Tibial nerve (tissue), 4 donors: ENCODE results near the gene GAB3. TPM values are rescaled to one million over a fixed set of nuclear protein-coding genes. Genes with fewer than 3 reads are reported as not detected.

Experiments
- DNase-seq, 2 donors: peaks; one replicate each; pipeline ENCODE4 v3.0.0-alpha.2; 2019; ENCODE audit warnings: low spot score in 2 of 2
- H3K27ac ChIP-seq, 4 donors: fragments of 200-600 bp; sonication (generic) in 3 of 4; one replicate each; pipeline ENCODE4 v1.5.1; 2017 to 2019; ENCODE audit warnings: mild to moderate bottlenecking in 1 of 4
- H3K27me3 ChIP-seq, 2 donors: fragments of 200-600 bp; sonication (generic) in 1 of 2; one replicate each; pipeline versions ENCODE4 v1.5.1 to v1.6.0; 2017 to 2019
- H3K36me3 ChIP-seq, 3 donors: fragments of 200-600 bp; sonication (generic); one replicate each; pipeline ENCODE4 v1.5.1; 2018 to 2019
- H3K4me1 ChIP-seq, 4 donors: fragments of 200-600 bp; sonication (generic) in 3 of 4; one replicate each; pipeline ENCODE4 v1.5.1; 2017 to 2019
- H3K4me3 ChIP-seq, 4 donors: fragments of 200-600 bp; sonication (generic) in 3 of 4; one replicate each; pipeline ENCODE4 v1.5.1; 2017 to 2019; ENCODE audit warnings: mild to moderate bottlenecking in 1 of 4, moderate library complexity in 1 of 4
- H3K9me3 ChIP-seq, 4 donors: fragments of 200-600 bp; sonication (generic) in 3 of 4; one replicate each; pipeline ENCODE4 v1.5.1; 2017 to 2019
- EP300 ChIP-seq, 2 donors: sonication (generic); formaldehyde crosslinking; IDR thresholded peaks; one replicate each; pipeline ENCODE4 v1.6.1; 2017; ENCODE audit warnings: antibody characterized with exemption in 2 of 2, mild to moderate bottlenecking in 1 of 2
- POLR2A ChIP-seq, 2 donors: fragments of 450-650 bp; IDR thresholded peaks; one replicate each; pipeline ENCODE4 v1.6.1; 2017; ENCODE audit warnings: antibody characterized with exemption in 2 of 2, mild to moderate bottlenecking in 2 of 2, moderate library complexity in 2 of 2
- WGBS, 2 donors: methylation state at CpG; one replicate each; pipeline ENCODE4 v1.1.5; 2018; 5-methylcytosine and 5-hydroxymethylcytosine counted together
- total RNA-seq, 4 donors: library from RNA; depleted of rRNA; stranded (reverse); fragments of >200 nt; gene quantifications; one replicate each; pipeline ENCODE4 v1.1.0, GENCODE V29; 2016
- TF ChIP-seq, protein P1 (sequence below), 5 experiments: fragments of 200-600 bp in 3 of 5; fragments of 450-650 bp in 2 of 5; sonication (generic) in 3 of 5; IDR thresholded peaks; one replicate each; pipeline ENCODE4 v1.5.1; 2016 to 2019; ENCODE audit warnings: antibody characterized with exemption in 5 of 5, mild to moderate bottlenecking in 3 of 5, moderate library complexity in 2 of 5

Gene GAB3
- total RNA-seq, 4 donors from 2014 or later = 5.1 to 7.5 (median 5.8) TPM

DNA sequence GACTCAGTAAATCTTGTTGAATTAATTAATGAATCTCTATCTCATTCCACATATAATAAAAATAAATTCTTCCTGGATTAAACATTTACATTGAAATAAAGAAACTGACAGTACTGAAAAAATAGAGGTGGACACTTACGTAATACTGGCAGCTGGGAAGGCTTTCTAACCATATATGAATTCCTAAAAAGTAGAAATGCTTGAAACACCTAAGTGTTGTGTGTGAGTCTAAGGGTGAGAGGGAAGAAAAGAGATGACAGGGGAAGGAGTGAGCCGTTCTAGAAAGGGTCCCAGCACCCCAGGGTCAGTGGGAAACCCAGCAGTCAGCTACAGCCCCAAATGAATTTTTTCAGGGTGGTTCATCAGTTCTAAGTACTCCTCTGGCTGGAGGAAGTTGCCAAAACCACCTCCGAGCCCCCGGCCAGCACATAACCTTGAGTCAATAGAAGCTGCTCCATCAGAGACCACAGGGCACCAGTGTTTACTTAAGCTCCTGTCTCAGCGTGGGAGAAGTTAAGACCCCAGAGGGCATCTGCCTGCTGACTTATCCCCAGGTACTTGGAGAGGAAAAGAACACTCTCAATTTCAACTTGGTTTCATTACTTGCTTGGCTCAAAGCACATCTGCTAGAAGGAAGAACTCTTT, 18.3 kb downstream of the GAB3 start:
- no peak overlapping the region for H3K4me3 ChIP-seq
- peaks cover 0 to 95% (median 38%) of the 10 kb centered on the region in 4 donors for H3K4me1 ChIP-seq
- no peaks in the 10 kb centered on the region for H3K27me3 ChIP-seq
- WGBS, 2 donors = 26 to 38% methylated on average over 4 to 5 of the region's 5 CpGs
- TF ChIP-seq POLR2A (IDR thresholded peaks at IDR 0.05) (no peak), EP300 (IDR thresholded peaks at IDR 0.05) (no peak)
- TF ChIP-seq, protein P1, sequence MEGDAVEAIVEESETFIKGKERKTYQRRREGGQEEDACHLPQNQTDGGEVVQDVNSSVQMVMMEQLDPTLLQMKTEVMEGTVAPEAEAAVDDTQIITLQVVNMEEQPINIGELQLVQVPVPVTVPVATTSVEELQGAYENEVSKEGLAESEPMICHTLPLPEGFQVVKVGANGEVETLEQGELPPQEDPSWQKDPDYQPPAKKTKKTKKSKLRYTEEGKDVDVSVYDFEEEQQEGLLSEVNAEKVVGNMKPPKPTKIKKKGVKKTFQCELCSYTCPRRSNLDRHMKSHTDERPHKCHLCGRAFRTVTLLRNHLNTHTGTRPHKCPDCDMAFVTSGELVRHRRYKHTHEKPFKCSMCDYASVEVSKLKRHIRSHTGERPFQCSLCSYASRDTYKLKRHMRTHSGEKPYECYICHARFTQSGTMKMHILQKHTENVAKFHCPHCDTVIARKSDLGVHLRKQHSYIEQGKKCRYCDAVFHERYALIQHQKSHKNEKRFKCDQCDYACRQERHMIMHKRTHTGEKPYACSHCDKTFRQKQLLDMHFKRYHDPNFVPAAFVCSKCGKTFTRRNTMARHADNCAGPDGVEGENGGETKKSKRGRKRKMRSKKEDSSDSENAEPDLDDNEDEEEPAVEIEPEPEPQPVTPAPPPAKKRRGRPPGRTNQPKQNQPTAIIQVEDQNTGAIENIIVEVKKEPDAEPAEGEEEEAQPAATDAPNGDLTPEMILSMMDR (IDR thresholded peaks at IDR 0.05) = no peak
- H3K9me3 ChIP-seq = no peaks in the 10 kb centered on the region
- H3K27ac ChIP-seq = peak overlapping the region in 3 of 4 donors; percentile 66 to 83 (median 71)
- no peak for DNase-seq
- no peaks in the 10 kb centered on the region for H3K36me3 ChIP-seq

DNA sequence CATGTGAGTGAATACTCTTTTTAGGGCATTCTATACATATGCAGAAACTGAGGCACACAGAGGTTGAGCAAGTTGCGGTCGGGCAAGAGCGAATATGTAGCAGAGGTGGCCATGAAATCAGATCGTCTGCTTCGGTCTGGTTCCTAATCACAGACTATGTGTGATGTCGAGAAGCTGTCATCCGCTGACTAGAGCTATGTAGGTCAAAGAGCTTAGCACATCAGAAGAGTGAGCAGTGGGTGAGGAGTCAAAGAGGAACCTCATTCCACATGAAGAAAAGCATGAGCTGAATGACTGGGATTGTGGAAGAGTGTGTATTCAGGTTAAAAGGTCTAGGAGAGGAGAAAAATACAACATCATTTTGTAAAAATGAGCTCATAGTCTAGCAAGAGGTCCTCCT, 19.0 kb downstream of the GAB3 start:
- peaks cover 0 to 98% (median 41%) of the 10 kb centered on the region in 4 donors for H3K4me1 ChIP-seq
- no peaks in the 10 kb centered on the region for H3K36me3 ChIP-seq
- WGBS, 2 donors = 68 to 89% methylated on average over 7 of the region's 7 CpGs
- no peaks in the 10 kb centered on the region for H3K27me3 ChIP-seq
- no peak for DNase-seq
- TF ChIP-seq EP300 (IDR thresholded peaks at IDR 0.05) (no peak), POLR2A (IDR thresholded peaks at IDR 0.05) (no peak)
- TF ChIP-seq, protein P1 (IDR thresholded peaks at IDR 0.05) = no peak
- H3K27ac ChIP-seq = peak overlapping the region in 3 of 4 donors; percentile 71 to 83 (median 75)
- no peaks in the 10 kb centered on the region for H3K9me3 ChIP-seq
- H3K4me3 ChIP-seq = no peak overlapping the region

DNA sequence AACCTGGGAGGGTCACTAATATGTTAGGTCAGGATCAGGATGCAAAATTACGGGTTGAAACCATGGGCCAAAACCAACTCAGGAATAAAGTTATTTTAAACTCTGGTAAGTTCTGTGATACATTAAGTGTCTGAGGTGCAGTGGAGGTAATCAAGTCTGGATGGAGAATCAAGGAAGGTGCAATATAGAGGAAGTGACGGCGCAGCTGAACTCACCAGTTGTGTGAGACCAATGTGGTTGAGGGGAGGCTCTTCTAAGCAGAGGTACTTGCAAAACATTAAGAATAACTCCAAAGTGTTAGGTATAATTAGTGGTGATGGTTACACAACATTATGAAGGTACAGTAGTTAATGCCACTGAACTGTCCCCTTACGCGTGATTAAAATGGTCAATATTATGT, 19.7 kb downstream of the GAB3 start:
- TF ChIP-seq EP300 (IDR thresholded peaks at IDR 0.05) (no peak), POLR2A (IDR thresholded peaks at IDR 0.05) (no peak)
- TF ChIP-seq, protein P1 (IDR thresholded peaks at IDR 0.05) = no peak
- Histone ChIP-seq H3K27me3 (no peaks in the 10 kb centered on the region), H3K4me3 (no peak overlapping the region), H3K27ac (peak overlapping the region in 2 of 4 donors; percentile 75 to 83), H3K36me3 (no peaks in the 10 kb centered on the region), H3K9me3 (no peaks in the 10 kb centered on the region), H3K4me1 (peaks cover 0 to 96% (median 41%) of the 10 kb centered on the region in 4 donors)
- 88 to 95% methylated on average over 5 of the region's 5 CpGs for WGBS, 2 donors
- DNase-seq = no peak

DNA sequence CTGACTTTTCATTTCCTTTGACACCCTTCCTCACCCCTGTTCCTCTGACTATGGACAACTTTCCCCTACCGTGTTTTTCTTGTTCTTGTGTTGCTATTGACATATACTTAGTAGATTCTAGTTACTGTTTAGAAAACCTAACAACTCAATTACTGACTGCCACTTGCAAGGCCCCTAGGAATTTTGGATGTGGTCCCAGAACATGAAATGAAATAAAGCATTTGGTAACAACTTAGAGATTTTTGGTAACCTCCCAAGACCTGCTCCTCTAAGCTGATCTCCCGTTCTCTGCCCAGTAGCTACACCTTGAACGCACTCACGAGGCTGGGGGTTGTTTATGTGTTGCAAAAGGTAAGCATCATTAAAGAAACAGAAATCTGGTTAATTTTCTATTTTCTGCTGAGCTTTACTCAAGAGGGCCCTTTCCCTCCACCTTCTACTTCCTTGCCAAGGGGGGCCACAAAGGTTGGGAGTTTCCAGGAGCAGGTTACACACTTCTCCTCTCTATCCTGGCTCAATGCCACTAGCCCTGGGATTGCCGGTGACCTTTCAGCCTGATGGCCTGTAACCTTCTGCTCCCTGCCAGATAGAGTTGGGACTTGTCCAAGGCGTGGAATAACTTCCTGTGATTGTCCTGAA, 20.5 kb downstream of the GAB3 start:
- no peak overlapping the region for H3K4me3 ChIP-seq
- H3K27ac ChIP-seq = peak overlapping the region in 3 of 4 donors; percentile 19 to 83 (median 67)
- no peak for DNase-seq
- WGBS, 2 donors = 29 to 34% methylated on average over 6 of the region's 6 CpGs
- peaks cover 0 to 88% (median 36%) of the 10 kb centered on the region in 4 donors for H3K4me1 ChIP-seq
- no peaks in the 10 kb centered on the region for H3K27me3 ChIP-seq
- H3K36me3 ChIP-seq = no peaks in the 10 kb centered on the region
- H3K9me3 ChIP-seq = no peaks in the 10 kb centered on the region
- TF ChIP-seq, protein P1 (IDR thresholded peaks at IDR 0.05) = no peak
- no peak for TF ChIP-seq POLR2A (IDR thresholded peaks at IDR 0.05)
- peak in 1 of 2 donors; percentile 50 for TF ChIP-seq EP300 (IDR thresholded peaks at IDR 0.05)

DNA sequence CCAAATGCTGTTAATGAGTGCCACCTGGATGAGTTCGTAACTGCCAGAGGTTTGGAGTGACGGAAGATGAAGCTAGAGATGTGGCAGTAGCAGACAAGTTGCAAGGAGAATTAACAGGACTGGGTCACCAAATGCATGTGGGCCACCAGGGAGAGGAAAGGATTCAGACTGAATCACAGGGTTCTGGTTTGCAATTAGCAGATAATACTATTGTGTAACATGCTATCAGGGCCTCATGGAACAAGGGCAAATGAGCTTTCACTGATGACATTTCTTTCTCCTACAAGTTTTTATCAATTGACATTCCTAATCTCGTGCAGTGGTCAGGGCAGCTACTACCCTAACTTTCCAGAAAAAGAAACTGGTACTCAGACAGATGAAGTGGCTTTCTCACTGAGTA, 21.4 kb downstream of the GAB3 start:
- Histone ChIP-seq H3K27ac (peak overlapping the region in 3 of 4 donors; percentile 19 to 83 (median 67)), H3K9me3 (no peaks in the 10 kb centered on the region), H3K4me3 (no peak overlapping the region), H3K27me3 (no peaks in the 10 kb centered on the region), H3K4me1 (peaks cover 0 to 79% (median 29%) of the 10 kb centered on the region in 4 donors), H3K36me3 (no peaks in the 10 kb centered on the region)
- no peak for TF ChIP-seq EP300 (IDR thresholded peaks at IDR 0.05)
- TF ChIP-seq POLR2A (IDR thresholded peaks at IDR 0.05) = no peak
- TF ChIP-seq, protein P1 (IDR thresholded peaks at IDR 0.05) = no peak
- 66 to 71% methylated on average over 3 of the region's 3 CpGs for WGBS, 2 donors
- DNase-seq = no peak
